COR-L47 (cell line): ENCODE measurements around the gene SPECC1.
"Not testable (repeated sequence)": the region's sequence is repeated elsewhere in the genome, so short reads cannot be mapped to it uniquely, and the experiment has no call there.

Experiments used
- DNase-seq: peaks from one replicate; lab custom pipeline; 2025; lab: John Stamatoyannopoulos, UW

Gene SPECC1

GRCh38 chr17:20174588-20175265, 165.6 kb downstream of the SPECC1 start:
- DNase-seq: no peak

DNA sequence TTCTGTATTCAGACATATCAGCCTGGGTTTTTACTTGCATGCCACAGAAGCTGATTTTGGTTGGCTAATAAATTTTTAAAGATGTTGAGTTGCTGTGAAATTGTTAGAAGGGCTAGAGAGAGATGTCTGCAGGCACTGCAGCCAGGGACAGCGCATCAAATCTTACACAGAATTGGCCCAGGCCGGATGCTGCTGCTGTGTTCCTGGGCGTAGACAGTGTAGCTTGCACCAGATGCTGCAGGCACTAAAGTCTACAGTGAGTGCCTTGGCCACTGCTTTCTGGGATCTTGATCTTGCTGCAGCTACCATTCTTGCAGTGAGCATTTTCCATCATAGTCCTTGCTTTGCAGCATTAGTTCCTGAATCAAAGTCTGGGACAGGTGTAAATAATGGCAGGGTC, 169.9 kb downstream of the SPECC1 start:
- DNase-seq: no peak

GRCh38 chr17:20180661-20181060, 171.5 kb downstream of the SPECC1 start:
- DNase-seq: no peak

DNA sequence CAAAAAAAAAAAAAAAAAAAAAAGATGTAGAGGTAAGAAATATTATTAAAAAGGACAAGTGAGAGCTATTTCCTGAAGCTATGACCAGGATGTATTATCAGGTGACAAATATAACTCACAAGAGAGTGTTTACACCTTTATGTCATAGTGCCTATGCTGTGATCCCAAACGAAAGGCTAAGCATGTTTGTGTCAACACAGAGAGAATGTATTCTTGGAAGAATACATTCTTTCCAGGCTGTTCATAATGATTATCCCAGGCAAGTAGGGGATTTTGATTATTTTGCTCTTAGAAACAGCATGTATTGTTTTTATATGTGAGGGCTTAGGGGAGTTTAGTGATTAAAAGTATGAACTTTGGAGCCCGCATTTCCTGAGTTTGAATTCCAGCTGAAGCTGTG, 175.0 kb downstream of the SPECC1 start:
- no peak for DNase-seq

GRCh38 chr17:20184977-20185619, 175.9 kb downstream of the SPECC1 start:
- no peak for DNase-seq

GRCh38 chr17:20187049-20187448, 177.9 kb downstream of the SPECC1 start:
- no peak for DNase-seq

DNA sequence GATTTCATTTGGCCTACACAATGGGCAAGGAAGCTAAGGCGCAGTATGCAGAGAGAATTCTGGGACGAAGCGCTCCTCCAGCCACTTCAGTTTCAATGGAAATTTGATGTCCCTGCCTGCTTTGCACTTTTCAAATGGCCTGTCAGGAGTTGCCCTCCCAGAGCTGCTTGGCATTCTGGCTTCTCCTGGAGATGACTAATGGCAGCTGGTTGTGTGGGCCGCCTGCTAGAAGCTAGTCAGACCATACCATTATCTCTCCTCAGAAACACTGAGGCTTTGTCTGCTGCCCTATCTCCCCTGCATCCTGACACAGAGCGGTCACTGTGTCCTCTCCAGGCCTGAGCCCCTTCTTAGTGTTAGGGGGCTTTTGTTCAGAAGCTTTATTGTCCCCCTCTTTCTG, 180.1 kb downstream of the SPECC1 start:
- no peak for DNase-seq

DNA sequence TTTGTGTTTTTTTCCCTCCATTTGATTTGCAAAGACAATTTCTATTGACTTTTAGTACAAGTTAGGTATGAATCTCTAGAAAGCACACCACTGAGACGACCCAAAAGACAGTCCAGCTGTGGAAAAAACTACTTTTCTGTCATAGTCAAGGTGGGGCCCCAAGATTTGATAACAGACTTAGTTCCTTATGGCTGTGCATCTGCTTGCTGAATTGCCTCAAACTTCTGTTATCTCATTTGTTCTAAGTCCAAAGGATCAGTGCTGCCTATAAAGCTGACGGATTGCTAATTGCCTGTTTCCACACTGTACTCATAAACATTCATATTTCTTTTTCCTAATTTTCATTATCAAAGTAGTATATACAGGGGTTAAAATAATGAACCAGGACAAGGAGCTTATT, 180.8 kb downstream of the SPECC1 start:
- DNase-seq: no peak

- no peak for DNase-seq
Measured at GRCh38 chr17:20190605-20191004, 181.4 kb downstream of the SPECC1 start.

DNA sequence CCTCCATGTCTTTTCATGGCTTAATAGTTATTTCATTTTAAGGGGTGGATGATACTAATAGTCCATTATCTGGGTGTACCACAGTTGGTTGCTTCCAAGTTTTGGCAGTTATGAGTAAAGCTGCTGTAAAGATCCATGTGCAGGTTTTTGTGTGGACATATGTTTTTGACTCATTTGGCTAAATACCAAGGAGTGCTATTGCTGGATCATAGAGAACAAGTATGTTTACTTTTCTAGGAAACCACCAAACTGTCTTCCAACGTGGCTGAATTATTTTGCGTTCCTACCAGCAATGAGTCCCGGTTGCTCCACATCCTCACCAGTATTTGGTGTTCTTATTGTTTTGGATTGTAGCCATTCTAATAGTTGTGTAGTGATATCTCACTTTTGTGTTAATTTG, 181.9 kb downstream of the SPECC1 start:
- DNase-seq: no peak

- DNase-seq: not testable (repeated sequence)
Measured at GRCh38 chr17:20196286-20196685, 187.1 kb downstream of the SPECC1 start.

DNA sequence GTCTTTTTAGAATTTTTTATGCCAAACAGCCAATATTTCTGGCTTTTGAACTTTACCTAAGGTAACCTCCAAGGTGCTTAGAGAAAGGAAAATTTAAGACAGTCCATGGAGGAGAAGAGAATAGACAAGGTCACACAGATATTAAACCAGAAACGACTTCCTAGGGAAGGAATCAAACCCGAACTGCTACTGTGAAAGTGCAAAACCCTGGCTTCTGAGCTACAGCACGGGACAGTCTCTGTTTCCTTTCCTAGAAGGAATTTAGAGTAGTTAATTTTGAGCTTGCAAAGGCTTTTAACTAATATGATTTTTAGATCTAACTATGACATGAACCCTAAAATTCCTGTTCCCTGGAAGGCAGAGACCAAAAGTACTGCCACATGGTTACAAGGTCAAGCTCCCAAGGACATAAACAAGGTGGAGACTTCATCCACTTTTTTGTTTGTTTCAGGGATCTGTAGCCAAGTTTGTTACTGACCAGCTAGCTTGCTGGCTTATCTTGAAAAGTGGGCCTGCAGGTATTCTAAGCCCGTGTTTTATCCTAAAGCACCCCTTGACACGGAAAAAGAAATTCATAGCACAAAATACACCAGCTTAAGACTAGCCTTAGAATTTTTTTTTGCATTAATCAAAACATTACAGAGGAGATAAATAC, 188.2 kb downstream of the SPECC1 start:
- DNase-seq: no peak

DNA sequence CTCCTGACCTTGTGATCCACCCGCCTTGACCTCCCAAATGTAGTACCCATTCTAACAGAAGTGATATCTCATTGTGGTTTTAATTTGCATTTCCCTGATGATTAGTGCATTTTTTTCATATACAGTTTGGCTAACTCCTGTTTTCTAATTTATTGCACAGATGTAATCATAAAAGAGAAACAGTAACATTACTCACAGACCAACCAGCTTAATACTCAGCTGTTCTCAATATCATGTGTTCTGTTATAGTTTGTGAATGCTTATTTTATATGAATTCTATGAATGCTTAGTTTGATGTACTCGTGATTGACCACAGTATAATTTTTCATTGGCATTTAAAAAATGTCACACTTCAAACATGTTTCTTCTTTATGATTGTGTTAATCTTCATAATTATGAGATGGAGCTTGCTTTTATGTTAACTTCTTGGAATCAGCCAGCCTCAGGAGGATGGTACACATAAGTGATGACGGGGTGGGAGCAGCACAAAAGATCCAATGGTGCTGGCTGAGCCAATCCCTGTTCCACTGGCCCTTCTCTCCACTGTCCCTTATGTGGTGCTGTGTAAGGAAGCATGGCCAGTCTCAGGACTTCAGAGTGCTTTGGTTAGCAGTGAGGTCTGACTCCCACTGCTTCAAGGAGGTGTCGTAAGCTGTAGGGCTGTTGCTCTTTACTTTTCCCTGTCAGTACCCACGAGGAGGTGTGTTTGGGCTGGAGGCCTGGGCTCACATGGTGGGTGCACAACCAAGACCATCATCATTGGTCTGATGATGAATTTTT, 191.0 kb downstream of the SPECC1 start:
- no peak for DNase-seq

DNA sequence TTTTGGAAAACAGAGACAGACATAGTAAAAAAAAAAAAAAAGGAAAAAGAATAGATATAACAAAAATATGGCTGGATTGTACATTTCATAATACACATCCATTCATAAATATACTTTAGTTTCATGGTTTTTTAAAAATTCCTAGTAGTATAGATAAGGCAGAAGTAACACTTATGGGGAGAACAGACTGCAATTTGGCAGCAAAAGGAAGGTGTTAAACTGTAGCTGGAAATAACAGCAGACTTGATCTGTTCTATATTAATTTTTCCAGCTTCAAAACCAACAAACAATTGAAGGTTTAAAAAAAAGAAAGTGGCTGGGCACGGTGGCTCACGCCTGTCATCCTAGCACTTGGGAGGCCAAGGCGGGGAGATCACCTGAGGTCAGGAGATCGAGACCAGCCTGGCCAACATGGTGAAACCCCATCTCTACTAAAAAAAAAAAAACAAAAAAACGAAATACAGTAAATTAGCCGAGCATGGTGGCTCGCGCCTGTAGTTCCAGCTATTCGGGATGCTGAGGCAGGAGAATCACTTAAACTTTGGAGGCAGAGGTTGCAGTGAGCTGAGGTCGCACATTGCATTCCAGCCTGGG, 191.8 kb downstream of the SPECC1 start:
- no peak for DNase-seq

DNA sequence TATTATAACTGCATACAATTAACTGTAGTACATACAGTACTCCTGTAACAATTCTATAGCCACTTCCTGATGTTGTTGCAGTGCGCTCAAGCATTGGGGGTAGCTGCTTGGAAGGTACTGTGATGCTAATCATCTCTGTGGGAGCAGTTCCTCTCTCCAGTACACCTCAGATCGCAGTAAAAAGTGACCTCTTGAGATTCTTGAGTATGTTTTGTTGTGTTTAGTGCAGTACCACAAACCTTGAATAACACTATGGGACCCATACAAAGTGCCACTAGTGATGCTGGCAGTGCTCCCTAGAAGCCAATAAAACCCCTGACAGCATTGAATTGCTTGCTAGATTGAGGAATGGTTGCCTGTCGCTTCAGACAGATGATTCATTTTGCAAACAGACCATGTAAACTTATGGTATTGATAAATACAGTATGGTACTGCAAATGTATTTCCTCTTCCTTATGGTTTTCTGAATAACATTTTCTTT, 193.0 kb downstream of the SPECC1 start:
- DNase-seq: no peak

GRCh38 chr17:20203018-20203417, 193.9 kb downstream of the SPECC1 start:
- DNase-seq: no peak

GRCh38 chr17:20203761-20204263, 194.7 kb downstream of the SPECC1 start:
- no peak for DNase-seq

DNA sequence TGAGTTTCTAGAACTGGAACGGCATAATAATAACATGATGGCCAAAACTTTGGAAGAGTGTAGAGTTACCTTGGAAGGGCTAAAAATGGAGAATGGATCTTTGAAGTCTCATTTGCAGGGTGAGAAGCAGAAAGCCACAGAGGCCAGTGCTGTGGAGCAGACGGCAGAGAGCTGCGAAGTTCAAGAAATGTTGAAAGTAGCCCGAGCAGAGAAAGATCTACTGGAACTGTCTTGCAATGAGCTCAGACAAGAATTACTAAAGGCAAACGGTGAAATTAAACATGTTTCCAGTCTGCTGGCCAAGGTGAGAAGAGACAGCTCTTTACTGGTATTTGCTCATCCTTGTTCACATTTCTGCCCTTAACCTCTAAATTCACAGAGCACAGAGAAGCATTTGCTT, 196.4 kb downstream of the SPECC1 start:
- DNase-seq: no peak

- DNase-seq: no peak
Measured at GRCh38 chr17:20206068-20206467, 196.9 kb downstream of the SPECC1 start.

DNA sequence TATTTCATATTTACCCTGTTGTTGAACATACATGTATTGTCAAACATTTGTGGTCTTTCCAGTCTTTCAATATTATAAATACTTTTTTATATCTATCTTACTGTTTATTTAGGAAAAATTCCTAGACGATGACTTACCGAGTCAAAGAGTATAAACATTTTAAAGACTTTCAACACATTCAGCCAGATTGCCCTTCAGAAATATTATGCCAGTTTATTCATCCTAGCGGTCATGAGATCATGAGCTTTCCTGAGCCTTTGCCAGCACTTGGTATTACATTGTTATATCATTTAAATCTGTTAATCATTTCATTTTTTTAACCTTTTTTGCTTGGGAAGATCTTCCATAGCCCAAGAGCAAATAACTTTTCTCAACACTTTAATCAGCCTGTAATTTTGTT, 197.4 kb downstream of the SPECC1 start:
- DNase-seq: no peak

DNA sequence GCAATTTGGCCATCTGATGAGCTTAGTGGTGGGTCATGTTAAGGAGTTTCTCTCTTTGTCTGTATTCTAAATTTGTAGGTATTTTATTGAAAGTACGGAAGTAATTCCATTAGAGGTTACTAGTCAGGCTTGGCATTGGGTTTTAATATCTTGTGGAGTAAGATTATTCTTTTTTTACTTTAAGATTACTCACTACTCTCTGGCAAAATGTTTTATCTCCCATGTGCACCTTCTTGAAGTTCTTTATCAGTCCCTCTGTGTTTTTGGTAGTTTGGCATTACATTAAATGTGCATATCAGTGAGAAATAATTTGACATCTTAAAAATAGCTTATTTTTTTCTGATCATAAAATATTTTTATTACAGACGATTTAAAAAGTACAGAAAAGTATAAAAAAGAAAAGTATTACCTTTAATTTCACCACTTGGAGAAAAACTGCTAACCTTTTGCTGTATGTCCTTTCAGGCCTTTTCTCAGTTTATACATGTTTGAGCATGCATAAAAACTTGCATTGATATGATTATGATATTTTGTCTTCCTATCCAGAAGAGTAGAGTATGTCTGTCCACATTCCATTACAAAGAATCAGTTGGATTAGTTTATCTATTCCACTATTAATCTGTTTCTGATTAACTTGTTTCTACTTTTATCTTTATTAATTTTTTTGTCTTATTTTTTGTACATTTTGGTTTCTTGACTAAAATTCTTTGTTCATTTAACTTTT, 198.3 kb downstream of the SPECC1 start:
- no peak for DNase-seq
